ENCODE data around the gene SMC1B.

DNA sequence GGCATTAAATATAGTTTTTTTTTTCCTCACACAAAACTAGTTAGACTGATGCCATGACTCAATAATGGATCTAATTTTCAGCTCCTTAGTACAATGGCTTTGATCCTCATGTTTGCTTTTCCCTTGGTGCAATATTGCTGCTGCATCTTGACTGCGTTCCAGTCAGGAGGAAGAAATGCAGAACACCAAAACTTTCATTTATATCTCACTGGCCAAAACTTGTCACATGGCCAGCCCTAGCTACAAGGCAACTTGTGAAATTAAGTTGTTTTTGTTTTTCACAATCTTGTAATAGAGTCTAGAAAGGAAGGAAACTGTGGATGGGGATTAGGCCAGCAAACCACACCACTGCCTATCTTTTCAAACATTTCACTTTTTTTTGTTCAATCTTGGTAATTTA is 36.7 kb downstream of the SMC1B start:
- TF ChIP-seq, protein P1, sequence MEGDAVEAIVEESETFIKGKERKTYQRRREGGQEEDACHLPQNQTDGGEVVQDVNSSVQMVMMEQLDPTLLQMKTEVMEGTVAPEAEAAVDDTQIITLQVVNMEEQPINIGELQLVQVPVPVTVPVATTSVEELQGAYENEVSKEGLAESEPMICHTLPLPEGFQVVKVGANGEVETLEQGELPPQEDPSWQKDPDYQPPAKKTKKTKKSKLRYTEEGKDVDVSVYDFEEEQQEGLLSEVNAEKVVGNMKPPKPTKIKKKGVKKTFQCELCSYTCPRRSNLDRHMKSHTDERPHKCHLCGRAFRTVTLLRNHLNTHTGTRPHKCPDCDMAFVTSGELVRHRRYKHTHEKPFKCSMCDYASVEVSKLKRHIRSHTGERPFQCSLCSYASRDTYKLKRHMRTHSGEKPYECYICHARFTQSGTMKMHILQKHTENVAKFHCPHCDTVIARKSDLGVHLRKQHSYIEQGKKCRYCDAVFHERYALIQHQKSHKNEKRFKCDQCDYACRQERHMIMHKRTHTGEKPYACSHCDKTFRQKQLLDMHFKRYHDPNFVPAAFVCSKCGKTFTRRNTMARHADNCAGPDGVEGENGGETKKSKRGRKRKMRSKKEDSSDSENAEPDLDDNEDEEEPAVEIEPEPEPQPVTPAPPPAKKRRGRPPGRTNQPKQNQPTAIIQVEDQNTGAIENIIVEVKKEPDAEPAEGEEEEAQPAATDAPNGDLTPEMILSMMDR (IDR thresholded peaks at IDR 0.05) = no peak
- TF ChIP-seq POLR2A (IDR thresholded peaks at IDR 0.05) (no peak), EP300 (IDR thresholded peaks at IDR 0.05) (no peak), POLR2AphosphoS5 (IDR thresholded peaks at IDR 0.05) (no peak)

Data from gastroesophageal sphincter (tissue), 3 donors.